Esophagus muscularis mucosa (tissue), 3 donors: ENCODE measurements around the gene GPX2.

Experiments
- CTCF ChIP-seq, 3 experiments: fragments of 200-600 bp in 2 of 3; fragments of 450-650 bp in 1 of 3; sonication (generic) in 2 of 3; IDR thresholded peaks; one replicate each; pipeline ENCODE4 v1.5.1; 2017 to 2019; ENCODE audit warnings: antibody characterized with exemption in 3 of 3, mild to moderate bottlenecking in 2 of 3, moderate library complexity in 1 of 3
- POLR2A ChIP-seq: fragments of 450-650 bp; IDR thresholded peaks from one replicate; pipeline ENCODE4 v1.6.1; 2017; ENCODE audit warnings: antibody characterized with exemption, moderate library complexity, mild to moderate bottlenecking, low read depth

- TF ChIP-seq POLR2A (no peak), CTCF (IDR thresholded peaks at IDR 0.05) (no peak)
Measured at GRCh38 chr14:64973026-64973442, 30.5 kb upstream of the GPX2 start.
